Central memory CD4-positive, alpha-beta T cell (primary cell): ENCODE measurements around the gene RAP1GDS1.
"Not testable (repeated sequence)": the region's sequence is repeated elsewhere in the genome, so short reads cannot be mapped to it uniquely, and the experiment has no call there.

Experiments used
- DNase-seq: peaks from one replicate; pipeline ENCODE4 v3.0.0; 2022

RAP1GDS1 gene

DNA sequence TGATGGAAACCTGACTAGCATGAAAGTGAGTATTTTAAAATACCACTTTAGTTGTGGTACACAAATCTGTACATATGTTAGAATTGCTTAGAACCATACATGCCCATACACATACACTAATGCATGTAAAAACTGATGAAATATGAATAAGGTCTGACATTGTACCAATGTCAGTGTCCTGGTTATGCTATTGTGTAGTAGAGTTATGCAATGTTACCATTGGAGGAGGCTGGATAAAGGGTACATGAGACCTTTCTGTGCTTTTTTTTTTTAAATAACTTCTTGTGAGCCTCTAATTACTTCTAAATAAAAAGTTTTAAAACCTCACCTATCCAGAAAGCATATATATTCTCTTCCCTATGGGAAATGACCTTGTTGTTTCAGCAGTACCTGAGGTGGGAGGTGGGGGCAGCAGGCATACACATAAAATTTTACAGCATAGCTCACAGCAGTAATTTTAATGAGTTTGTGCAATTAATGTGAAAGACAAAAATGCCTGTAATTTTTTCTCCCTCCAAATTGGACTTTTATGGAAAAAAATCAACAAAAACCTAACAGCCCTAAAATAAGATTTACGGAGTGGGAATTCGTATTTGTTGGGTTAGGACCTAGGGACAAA, 97.6 kb downstream of the RAP1GDS1 start:
- DNase-seq = no peak

DNA sequence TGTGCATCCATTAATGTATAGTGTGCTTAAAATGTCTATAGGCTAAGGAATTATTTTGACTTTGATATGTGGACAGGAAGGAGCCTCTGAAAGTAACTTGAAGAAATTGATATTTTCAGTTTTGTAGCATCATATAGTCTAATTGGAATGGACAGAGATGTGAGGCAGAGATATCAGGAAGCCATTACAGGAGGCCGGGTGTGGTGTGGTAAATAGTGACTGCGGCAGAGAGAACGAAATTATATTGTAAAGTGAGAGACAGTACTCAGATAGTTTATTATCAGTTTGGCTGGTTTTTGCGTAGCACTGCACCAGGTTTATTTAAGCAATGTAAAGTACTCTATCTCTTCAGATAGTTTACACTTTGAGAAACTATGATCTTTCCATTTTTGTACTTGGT, 98.5 kb downstream of the RAP1GDS1 start:
- DNase-seq = no peak

DNA sequence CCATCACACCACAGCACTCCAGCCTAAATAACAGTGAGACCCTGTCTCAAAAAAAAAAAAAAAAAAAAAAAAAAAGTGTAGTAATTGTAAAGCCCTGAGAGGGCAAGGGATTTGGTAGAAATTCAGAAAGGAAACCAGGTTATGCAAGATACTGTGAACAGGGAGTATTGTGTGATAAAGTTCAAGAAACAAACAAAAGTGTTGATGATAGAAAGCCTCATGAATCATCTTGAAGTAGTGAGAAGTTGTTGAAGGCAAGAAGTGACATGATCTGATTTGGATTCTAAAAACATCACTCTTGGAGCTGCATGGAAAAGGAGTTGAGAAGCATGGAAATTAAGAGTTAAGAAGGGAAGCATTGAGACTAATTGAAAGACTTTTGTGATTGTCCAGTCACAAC, 102.2 kb downstream of the RAP1GDS1 start:
- DNase-seq = no peak

DNA sequence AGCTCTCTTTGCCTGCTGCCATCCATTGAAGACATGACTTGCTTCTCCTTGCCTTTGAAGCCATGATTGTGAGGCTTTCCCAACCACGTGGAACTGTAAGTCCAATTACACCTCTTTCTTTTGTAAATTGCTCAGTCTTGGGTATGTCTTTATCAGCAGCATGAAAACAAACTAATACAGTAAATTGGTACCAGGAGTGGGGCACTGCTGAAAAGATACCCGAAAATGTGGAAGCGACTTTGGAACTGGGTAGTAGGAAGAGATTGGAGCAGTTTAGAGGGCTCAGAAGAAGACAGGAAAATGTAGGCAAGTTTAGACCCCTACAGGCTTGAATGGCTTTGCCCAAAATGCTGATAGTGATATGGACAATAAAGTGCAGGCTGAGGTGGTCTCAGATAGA, 105.1 kb downstream of the RAP1GDS1 start:
- not testable (repeated sequence) for DNase-seq

DNA sequence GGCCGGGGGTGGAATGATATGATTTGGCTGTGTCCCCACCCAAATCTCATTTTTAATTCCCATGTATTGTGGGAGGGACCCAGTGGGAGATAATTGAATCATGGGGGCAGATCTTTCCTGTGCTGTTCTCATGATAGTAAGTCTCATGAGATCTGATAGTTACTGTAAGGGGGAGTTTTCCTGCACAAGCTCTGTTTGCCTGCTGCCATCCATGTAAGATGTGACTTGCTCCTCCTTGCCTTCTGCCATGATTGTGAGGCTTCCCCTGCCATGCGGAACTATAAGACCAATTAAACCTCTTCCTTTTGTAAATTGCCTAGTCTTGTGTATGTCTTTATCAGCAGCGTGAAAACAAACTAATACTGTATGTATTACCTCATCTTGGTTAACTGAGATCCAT, 106.8 kb downstream of the RAP1GDS1 start:
- DNase-seq = not testable (repeated sequence)

DNA sequence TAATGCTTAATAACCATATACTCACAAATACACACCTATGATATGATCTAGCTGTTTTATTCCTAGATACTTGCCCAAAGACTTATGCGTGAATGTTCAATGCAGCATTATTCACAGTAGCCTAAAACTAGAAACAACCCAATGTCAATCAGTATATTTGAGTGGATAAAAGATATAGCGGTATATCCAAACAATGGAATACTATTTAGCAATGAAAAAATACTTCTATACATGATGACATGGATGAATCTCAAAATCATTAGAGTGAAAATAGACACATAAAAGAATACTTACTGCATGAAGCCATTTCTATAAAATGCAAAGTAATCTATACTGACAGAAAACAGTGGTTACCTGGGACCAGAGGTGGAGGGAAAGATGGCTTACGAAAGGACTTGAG, 108.1 kb downstream of the RAP1GDS1 start:
- no peak for DNase-seq

DNA sequence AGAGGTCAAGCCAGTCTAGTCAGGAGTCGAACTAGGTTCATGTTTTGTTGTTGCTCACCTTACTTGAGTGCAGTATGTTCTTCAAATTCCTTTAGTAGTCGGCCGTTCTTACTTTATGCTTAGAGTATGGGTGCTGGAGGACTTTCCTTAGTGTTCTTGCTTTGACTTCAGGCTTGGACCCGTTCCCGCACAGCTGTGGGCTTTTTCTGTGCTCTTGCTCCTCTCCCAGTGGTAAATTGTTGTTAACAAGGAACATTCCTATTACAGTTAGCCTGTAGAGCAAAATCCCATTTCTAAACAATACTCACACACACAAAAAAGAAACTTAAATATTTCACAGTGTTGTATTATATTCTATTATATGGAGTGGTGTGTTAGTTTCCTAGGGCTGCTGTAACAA, 113.5 kb downstream of the RAP1GDS1 start:
- DNase-seq = no peak

DNA sequence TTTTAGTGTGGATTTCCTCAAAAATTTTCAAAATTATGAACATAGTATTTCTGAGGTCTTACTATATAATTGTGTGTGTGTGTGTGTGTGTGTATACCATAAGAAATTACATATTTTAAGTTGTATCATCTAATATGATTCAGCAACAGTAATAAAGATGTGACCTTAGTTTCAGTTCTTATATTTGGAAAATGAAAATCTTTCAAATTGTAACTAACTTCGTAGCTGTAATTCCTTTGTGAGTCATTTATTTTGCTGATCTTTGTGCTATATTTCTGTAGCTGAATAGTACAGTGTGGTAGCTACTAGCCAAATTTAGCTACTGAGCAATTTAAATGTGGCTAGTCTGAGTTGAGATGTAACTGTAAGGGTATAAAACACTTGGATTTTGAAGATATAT, 116.4 kb downstream of the RAP1GDS1 start:
- no peak for DNase-seq

DNA sequence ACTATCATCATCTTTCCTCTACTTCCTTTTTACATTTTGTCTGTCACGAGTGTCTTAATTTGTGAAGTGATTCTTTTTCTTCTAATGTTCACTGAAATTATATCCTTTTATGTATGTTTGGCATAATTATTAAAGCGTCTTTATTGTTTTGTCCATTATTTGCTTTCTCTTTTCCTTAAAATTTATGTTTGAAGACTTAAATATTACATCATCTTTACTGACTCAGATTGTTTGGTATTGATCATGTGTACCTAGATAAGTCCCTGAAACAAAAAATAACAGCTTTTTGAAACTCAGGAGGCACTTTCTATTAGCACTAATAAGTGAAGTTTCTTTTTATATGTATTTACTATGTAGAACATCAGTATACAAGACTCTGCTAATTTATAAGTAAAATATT, 120.1 kb downstream of the RAP1GDS1 start:
- no peak for DNase-seq

DNA sequence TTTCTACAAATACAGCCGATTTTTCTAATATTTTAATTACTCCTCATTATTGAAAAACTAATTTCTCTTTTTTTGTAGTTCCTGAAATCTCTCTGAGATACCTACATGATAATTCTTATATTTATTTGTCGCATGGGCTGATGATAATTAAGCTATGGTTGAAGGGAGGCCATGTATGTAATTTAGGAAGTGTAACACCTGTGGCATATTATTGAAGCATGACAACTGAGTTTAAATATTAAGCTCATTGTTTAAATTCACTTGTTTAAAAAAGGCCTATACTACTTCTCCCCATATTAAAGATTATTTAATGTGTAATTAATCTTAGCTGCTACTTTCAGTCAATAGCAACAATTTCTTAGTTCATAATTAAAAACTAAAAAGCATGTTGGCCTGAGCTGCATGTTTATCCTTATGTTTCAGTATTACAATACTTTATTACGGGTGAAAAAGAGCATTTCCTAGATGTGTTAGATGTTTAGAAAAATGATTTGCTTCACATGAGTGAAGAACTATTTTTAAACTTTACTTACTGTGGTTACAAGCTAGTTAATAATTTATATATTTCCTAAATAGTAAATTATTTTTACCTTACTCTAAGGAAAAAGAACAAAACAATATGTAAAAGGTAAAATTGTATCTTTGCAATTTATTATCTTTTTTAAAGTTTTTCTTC, 122.4 kb downstream of the RAP1GDS1 start:
- no peak for DNase-seq

DNA sequence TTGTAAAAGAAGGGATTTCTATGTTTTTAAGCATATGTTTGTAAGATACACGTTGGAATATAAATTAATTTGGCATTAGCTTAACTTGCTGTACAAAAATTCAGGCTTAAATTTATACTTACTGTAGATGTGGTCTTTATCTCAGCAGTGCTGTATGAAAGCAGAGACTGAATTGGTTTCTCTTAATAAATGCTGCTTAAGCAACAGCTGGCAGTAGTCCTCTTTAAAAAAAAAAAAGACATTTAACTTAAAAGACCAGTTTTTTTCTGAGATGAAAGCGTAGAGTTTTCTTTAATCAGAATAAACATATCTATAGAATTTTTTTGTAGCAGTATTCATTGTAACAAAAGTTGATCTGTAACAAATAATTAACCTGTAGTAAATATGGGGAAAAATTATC, 124.6 kb downstream of the RAP1GDS1 start:
- no peak for DNase-seq

DNA sequence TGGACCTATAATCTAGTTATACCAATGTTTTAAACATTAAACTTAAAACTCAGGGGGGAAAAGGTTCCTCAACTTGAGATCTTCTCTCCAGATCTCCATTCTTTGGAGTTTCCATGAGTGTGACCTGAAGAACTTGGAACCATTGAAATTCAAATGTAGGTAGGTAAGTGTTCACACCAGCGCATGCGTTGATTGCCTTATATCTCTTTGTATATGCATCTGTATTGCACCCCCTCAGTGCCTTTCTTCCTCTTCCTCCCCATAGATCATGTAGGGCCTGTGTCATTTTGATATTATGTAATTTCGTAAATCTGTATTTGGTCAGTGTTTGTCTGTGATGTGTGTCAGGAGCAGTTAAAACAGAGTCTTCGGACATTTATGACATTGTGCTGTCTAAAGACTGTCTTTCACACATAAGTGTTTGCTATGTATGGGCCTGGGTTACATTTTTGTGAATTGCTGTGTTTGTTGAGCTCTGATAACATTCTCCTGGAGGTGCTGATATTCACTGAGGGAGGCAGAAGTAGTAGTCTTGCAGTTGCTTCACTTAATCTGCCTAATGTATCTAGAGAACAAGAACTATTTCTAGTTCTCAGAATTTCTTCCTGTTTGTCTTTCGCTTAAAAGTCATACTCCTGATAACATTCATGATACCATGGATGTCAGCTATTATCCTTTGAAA, 126.3 kb downstream of the RAP1GDS1 start:
- DNase-seq = no peak

DNA sequence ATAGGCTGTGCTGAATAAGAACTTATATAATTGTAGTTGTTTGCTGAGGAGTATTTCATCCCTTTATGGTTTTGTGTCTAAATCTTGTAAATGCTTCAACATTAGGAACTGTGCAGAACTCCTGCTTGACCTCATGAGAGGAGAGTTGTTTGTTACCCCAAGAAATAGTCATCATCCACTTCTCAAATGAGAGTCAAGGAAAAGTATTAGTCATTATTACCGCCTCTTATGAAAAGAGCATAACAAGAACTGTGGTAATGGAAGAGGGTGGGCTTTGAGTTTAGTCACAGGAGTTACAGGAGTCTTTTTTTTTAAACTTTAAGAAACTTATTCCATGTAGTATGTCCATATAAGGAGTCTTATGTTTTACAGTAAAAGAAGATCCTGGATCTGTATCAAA, 132.9 kb downstream of the RAP1GDS1 start:
- DNase-seq = no peak

DNA sequence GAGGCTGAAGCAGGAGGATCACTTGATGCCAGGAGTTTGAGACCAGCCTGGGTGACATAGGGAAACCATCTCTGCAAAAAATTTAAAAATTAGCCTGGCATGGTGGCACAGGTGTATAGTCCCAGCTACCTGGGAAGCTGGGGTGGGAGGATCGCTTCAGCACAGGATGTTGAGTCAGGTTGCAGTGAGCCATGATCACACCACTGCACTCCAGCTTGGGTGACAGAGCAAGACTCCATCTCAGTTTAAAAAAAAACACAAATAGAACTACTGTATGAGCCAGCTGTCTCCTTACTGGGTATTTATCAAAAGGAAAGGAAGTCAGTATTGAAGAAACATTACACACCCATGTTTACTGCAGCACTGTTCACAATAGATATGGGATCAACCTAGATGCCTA, 138.7 kb downstream of the RAP1GDS1 start:
- DNase-seq = no peak

DNA sequence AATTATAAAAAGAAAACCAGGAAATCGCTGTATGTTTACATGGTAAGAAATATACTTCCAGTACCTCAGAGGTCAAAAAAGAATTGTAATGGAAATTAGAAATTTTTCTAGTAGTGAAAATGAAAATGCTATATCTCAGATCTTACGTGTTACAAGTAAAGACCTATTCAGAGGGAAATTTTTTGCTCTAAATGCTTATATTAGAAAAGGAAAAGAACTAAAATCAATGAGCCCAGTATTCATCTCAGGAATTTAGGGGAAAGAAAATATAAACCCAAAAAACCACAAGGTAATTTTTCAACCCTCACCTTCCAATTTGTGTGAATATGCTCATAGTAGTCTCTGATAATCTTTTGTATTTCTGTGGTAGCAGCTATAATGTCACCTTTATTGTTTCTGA, 145.6 kb downstream of the RAP1GDS1 start:
- DNase-seq = no peak

DNA sequence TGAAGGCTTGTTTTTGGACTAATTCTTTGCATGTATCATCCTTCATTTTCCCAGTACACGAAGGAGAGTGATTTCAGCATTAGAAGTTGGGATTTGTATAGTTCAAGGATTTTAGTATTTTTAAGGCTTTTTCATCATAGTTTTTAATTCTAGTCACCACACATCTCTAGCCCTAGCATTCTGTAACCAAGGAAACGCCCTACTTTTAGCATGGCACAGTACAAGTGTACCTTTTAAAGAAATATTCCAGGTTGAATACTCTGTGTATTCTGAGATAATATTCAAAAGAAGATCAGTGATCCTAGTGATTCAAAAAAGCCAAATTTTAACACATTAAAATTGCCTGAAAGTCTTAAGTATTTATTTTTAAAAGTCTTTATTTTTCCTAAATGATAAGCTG, 150.5 kb downstream of the RAP1GDS1 start:
- no peak for DNase-seq

DNA sequence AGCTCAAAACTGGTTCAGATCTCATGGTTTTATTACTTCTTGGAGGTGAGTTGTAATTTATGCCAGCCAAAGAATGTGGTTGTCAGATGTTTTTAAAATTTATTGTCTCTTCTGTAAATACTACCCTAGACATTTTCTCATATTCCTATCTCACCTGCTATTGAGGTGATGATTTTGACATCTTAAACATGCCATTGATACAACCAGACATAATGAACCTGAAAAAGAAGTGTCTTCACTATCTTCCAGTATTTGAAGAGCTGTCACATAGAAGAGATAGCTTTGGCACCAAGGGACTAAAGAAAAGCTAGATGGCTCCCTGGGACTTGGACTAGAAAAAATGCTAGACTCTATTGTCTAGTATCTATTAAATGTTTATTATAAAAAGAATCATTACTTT, 155.7 kb downstream of the RAP1GDS1 start:
- DNase-seq = no peak

DNA sequence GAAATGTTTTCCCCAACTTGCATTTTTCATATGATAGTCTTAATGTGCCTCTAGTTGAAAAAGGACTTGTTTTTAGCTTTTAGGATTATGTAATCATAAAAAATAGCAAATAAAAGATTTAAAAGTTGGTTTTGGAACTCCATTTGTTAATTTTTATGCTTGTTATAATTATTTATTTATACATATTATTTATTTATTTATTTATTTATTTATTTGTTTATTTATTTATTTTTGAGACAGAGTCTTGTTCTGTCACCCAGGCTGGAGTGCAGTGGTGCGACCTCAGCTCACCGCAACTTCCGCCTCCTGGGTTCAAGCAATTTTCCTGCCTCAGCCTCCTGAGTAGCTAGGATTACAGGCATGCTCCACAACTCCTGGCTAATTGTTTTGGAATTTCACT, 159.0 kb downstream of the RAP1GDS1 start:
- not testable (repeated sequence) for DNase-seq

DNA sequence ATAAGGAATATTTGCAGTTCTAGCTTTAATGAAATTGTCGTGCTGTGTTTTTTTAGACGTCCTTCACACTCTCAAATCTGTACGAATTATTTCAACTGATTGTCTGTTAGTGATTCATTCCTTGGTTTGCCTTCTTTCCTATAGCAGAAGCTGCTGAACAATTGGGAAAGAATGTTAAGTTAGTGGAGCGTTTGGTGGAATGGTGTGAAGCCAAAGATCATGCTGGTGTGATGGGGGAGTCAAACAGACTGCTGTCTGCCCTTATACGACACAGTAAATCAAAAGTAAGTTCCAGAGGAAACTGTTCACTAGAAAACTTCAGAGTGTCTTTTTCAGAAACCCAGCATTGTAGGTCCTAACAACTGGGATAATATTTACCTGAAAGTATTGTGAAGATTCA, 159.9 kb downstream of the RAP1GDS1 start:
- DNase-seq = no peak

DNA sequence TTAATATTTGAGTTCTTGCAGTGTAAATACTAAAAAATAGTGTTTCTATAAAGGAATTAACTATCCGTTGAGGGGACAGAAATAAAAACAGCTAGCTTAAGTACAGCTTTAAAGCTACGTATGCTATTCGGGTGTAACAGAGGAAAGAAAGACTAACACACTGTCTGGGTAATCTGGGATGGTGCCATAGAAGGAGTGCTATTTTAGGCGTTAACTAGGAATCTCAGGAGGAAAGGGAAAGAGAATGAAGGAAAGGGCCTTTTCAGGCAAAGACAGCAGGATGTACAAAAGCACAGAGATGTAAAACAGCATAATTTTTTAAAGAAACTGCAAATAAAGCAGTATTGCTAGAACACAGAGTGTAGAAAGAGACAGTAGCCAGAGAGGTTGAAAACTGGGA, 161.8 kb downstream of the RAP1GDS1 start:
- DNase-seq = no peak

DNA sequence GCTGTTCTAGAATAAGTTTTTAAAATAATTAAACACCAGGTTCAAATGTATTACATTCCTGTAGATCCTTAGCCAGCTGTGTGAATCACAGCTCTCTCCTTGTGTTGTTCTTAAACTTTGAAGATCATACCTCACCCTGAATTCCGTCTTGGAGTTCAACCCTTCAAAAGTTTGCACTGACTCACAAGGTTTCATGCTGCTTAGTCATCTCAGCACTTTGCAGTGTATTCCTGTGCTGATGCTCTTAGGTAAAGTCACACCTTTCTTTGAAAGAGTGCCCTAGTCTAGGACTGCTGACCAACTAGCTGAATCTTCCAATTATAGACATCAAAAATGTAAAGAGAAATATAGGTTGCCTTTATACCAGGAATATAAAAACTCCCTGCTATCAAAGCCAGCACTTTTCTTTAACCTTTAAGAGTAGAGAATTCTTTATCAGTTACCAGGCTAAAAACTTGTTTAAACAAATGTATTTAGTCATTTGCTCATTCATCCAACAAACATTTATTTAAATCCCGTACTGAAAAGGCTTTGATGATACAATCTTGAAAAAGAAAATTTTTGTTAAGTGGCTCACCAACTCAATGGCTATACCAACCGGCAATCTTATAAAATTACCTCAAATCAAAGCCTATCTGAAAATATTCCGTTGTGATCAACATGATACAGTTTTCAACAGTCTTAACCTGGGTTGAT, 169.7 kb downstream of the RAP1GDS1 start:
- no peak for DNase-seq

DNA sequence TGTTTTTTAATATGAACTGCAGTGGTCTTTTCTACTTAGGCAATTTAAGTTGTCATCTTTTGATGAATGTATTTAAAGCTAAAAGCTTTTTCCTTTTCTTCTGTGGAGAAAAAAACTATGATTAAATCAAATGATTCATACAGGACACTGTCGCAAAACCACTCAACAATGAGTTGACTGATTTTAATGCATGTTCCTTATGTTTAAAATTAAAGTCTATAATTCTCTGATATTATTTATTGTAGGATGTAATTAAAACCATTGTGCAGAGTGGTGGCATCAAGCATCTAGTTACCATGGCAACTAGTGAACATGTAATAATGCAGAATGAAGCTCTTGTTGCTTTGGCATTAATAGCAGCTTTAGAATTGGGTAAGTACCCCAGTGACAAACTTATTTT, 172.5 kb downstream of the RAP1GDS1 start:
- no peak for DNase-seq

DNA sequence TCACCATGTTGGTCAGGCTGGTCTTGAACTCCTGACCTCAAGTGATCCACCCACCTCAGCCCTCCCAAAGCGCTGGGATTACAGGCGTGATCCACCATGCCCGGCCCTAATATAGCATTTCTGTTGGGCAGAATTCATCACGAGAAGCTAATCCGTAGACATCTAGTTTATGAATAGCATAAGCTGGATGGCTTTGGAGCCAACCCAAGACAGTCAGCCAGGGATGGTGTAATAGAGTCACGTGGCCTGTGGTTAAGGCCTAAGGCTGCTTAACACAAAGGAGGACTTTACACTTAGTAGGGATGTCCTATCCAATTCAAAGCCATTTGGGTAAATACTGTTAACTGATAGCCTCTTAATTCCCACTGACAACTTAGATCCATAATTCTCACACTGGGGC, 173.6 kb downstream of the RAP1GDS1 start:
- no peak for DNase-seq

DNA sequence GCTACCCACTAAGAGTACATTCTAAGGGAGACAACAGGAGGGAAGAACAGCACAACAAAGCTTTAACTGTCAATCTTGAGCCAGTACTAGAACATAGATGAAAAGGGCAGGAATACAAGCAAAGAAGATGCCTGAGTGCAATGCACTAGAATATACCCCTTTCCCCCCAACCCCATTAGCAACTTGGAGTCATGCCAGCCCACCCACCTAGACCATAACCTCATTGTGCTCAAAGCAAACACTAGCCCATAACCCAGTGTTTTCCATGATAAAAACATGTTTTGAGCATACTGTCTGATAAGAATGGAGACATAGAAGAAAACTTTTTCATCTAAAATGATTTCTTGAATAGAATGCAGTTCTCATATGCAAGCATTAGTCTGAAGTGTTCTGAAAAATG, 183.2 kb downstream of the RAP1GDS1 start:
- DNase-seq = no peak
